Stimulated activated CD8-positive, alpha-beta memory T cell treated with anti-CD3 and anti-CD28 coated beads, Interleukin-2, amount 100 ng/mL, for 48 hours (primary cell): ENCODE results near the gene LAMC2.

Experiments used
- DNase-seq, 2 donors: peaks; one replicate each; pipeline ENCODE4 v3.0.0-alpha.2; 2020; ENCODE audit warnings: low read depth in 2 of 2

The LAMC2 gene

GRCh38 chr1:183287191-183287675, 101.2 kb downstream of the LAMC2 start:
- no peak for DNase-seq

GRCh38 chr1:183288583-183288982, 102.5 kb downstream of the LAMC2 start:
- DNase-seq: no peak

- DNase-seq: no peak
These were observed 103.0 kb downstream of the LAMC2 start for GRCh38 chr1:183289051-183289496.

- no peak for DNase-seq
These were observed 104.6 kb downstream of the LAMC2 start for GRCh38 chr1:183290628-183291027.

GRCh38 chr1:183291216-183291762, 105.2 kb downstream of the LAMC2 start:
- no peak for DNase-seq

- DNase-seq: no peak
These were observed 105.9 kb downstream of the LAMC2 start for GRCh38 chr1:183291802-183292514.

- DNase-seq: no peak
These were observed 107.2 kb downstream of the LAMC2 start for GRCh38 chr1:183293241-183293640.

- DNase-seq: no peak
These were observed 107.8 kb downstream of the LAMC2 start for GRCh38 chr1:183293876-183294275.
